ENCODE measurements around the gene CD83.

The CD83 gene

DNA sequence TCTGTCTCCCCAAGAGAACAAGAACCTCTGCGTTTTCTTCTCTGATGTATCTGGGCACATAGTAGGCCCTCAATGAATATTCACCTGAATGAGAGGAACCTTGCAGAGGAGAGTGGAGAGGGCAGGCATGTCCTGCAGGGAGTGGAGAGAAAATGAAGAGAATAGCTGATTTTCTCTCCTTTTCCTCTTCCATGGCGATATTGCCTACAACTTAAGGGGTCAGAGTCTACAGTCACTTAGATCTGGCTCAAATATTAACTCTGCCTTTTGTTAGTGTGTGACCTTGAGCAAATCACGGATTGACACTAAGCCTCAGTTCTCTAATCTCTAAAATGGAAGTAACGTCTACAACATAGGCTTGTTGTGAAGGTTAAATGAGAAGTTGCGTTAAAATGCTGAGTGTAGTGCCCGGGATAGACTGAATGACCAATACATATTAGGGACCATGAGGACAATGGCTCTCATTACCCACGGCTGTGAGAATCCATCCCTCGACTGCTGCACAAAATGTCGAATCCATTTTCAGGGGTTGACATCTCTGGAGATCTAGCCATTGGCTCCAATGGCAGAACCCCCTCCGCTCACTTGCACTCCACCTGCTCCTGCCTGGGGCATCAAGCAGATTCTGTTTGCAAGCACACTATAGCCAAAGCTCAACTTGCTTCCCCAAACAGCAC lies 14.8 kb downstream of the CD83 start:
- no peak for TF ChIP-seq CTCF (conservative IDR thresholded peaks at IDR 0.05; ENCODE audit: control insufficient read depth, insufficient read depth, low read depth, low read length)
- no peak overlapping the region for H3K4me3 ChIP-seq (ENCODE audit: control insufficient read depth, low read depth, low read length)
- no peak for DNase-seq (ENCODE audit: low read depth)

- no peak for TF ChIP-seq CTCF (conservative IDR thresholded peaks at IDR 0.05; ENCODE audit: control insufficient read depth, insufficient read depth, low read depth, low read length)
Measured at GRCh38 chr6:14132921-14133275, 15.3 kb downstream of the CD83 start.

GRCh38 chr6:14134211-14134910 lies 16.8 kb downstream of the CD83 start:
- DNase-seq (ENCODE audit: low read depth): no peak
- H3K4me3 ChIP-seq (ENCODE audit: control insufficient read depth, low read depth, low read length): no peak overlapping the region
- no peak for TF ChIP-seq CTCF (conservative IDR thresholded peaks at IDR 0.05; ENCODE audit: control insufficient read depth, insufficient read depth, low read depth, low read length)

More at GRCh38 chr6:14132921-14133275, 15.3 kb downstream of the CD83 start:
- DNase-seq (ENCODE audit: low read depth): no peak
- no peak overlapping the region for H3K4me3 ChIP-seq (ENCODE audit: control insufficient read depth, low read depth, low read length)

GRCh38 chr6:14135893-14136539 lies 18.4 kb downstream of the CD83 start:
- TF ChIP-seq CTCF (conservative IDR thresholded peaks at IDR 0.05; ENCODE audit: control insufficient read depth, insufficient read depth, low read depth, low read length): no peak
- DNase-seq (ENCODE audit: low read depth): no peak
- no peak overlapping the region for H3K4me3 ChIP-seq (ENCODE audit: control insufficient read depth, low read depth, low read length)

GRCh38 chr6:14138701-14139215 lies 21.2 kb downstream of the CD83 start:
- TF ChIP-seq CTCF (conservative IDR thresholded peaks at IDR 0.05; ENCODE audit: control insufficient read depth, insufficient read depth, low read depth, low read length): no peak
- H3K4me3 ChIP-seq (ENCODE audit: control insufficient read depth, low read depth, low read length): no peak overlapping the region
- DNase-seq (ENCODE audit: low read depth): no peak

DNA sequence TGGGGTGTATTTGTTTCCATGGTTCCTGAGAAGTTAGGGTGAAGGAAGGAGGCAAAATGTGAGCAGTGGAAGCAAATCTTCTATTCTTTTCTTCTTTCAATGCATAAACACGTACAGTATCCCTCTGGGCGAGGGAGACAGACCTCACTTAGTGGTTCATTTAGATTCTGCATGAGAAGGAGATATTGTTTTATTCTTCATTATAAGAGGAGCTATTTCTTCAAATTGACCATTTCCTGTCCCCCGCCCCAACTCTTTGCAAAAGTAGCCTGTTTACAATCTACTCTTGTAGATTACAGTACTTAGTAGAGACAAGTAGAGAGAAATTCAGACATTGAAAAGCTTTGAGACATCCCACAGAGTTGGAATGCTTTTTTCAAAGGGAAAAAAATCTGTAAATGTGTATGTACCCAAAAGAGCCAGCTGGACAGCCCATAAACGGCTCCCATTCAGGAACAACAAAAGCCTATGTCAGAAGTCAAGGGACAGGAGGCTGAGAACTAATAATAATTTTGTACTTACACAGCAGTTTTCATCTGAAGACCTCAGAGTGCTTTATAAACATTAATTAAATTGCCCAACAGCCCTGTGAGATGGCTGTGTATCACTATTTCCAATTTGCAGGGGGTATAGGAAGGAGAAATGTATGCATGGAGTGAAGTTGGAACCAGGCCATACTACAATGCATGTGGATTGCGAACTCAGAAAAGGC lies 23.9 kb downstream of the CD83 start:
- no peak overlapping the region for H3K4me3 ChIP-seq (ENCODE audit: control insufficient read depth, low read depth, low read length)
- no peak for TF ChIP-seq CTCF (conservative IDR thresholded peaks at IDR 0.05; ENCODE audit: control insufficient read depth, insufficient read depth, low read depth, low read length)
- no peak for DNase-seq (ENCODE audit: low read depth)
